SH-SY5Y (cell line): ENCODE data around the gene MATN3.

ENCODE experiments used
- GATA2 ChIP-seq: IDR thresholded peaks from 2 replicates; pipeline ENCODE4 v1.6.1; 2011; ENCODE audit warnings: mild to moderate bottlenecking, low read depth, low read length
- GATA3 ChIP-seq: IDR thresholded peaks from 2 replicates; pipeline ENCODE4 v1.6.1; 2011; ENCODE audit warnings: low read depth, mild to moderate bottlenecking, low read length, moderate library complexity

GRCh38 chr2:19990416-19990728, 22.1 kb downstream of the MATN3 start:
- TF ChIP-seq GATA2 (no peak), GATA3 (no peak)
